ENCODE data around the gene ADO. TPM values are rescaled to one million over a fixed set of nuclear protein-coding genes. Genes with fewer than 3 reads are reported as not detected.

The ADO gene
- total RNA-seq, 1 donor: 25.5 TPM

DNA sequence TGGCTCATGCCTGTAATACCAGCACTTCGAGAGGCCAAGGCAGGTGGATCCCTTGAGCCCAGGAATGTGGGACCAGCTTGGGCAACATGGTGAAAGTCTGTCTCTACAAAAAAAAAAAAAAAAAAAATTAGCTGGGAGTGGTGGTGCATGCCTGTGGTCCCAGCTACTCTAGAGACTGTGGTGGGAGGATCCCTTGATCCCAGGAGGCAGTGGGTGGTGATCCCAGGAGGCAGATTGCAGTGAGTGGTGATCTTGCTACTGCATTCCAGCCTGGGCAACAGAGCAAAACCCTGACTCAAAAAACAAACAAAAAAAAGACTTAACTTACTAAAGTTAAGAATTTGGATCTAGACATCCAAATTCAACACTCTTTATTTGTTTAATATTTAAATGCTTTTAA lies 10.2 kb upstream of the ADO start:
- TF ChIP-seq, protein P1, sequence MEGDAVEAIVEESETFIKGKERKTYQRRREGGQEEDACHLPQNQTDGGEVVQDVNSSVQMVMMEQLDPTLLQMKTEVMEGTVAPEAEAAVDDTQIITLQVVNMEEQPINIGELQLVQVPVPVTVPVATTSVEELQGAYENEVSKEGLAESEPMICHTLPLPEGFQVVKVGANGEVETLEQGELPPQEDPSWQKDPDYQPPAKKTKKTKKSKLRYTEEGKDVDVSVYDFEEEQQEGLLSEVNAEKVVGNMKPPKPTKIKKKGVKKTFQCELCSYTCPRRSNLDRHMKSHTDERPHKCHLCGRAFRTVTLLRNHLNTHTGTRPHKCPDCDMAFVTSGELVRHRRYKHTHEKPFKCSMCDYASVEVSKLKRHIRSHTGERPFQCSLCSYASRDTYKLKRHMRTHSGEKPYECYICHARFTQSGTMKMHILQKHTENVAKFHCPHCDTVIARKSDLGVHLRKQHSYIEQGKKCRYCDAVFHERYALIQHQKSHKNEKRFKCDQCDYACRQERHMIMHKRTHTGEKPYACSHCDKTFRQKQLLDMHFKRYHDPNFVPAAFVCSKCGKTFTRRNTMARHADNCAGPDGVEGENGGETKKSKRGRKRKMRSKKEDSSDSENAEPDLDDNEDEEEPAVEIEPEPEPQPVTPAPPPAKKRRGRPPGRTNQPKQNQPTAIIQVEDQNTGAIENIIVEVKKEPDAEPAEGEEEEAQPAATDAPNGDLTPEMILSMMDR (IDR thresholded peaks at IDR 0.05; ENCODE audit: insufficient read depth, low read depth, low read length): no peak
- H3K4me3 ChIP-seq (ENCODE audit: low read depth, low read length): no peak overlapping the region
- DNase-seq (ENCODE audit: low read depth): no peak

DNA sequence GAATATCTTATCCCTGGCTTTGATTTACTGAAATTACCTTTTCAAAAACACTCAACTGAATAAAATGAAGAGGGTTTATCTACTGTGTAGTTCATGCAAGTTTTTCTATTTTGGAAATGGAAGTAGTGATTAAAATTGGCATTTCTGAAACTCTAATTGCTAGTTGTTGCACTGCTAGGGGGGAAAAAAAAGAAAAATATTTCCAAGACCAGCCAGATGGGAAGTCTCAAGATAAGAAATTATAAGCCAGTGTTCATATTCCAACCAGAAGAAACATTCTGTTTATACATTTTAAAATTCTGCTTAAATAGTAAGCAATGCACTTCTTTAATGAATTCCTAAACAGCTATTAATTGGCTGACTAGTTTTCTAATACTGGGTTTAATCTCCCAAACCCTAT lies 9.4 kb upstream of the ADO start:
- TF ChIP-seq, protein P1 (IDR thresholded peaks at IDR 0.05; ENCODE audit: insufficient read depth, low read depth, low read length): no peak
- no peak overlapping the region for H3K4me3 ChIP-seq (ENCODE audit: low read depth, low read length)
- no peak for DNase-seq (ENCODE audit: low read depth)

DNA sequence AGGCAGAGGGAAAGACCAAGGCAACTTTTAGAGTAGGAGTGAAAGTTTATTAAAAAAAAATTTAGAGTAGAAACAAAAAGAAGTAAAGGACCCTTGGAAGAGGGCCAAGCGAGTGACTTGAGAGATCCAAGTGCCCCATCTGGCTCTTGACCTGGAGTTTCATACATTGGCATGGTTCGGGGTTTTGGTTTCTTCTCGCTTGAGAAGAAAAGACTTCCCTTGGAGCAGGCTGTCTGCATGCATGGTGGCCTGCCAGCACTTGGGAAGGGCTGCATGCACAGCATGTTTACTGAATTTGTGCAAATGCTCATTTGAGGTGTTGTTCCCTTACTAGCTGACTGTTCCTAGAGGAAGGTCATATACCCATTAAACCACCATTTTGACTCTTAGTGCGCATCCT lies 8.8 kb upstream of the ADO start:
- TF ChIP-seq, protein P1 (IDR thresholded peaks at IDR 0.05; ENCODE audit: insufficient read depth, low read depth, low read length): no peak
- no peak for DNase-seq (ENCODE audit: low read depth)
- H3K4me3 ChIP-seq (ENCODE audit: low read depth, low read length): no peak overlapping the region

DNA sequence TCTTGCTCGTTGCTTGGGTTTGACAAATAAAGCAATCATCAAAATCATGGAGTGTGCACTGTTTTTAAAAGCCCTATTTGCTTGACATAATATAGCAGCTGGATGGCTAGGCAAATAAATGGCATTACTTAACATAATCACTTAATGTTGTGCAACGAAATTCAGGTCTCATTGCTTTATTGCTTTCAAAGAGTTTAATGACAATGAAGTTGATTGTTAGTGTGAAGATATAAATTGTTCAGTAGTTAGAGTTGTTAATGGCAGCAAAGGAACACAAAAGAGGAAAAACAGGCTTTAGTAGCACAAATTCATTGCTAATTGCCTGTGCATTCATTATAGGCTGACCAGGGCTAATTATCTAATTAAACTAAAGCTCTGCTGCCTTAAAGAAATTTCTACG lies 7.6 kb upstream of the ADO start:
- no peak overlapping the region for H3K4me3 ChIP-seq (ENCODE audit: low read depth, low read length)
- no peak for DNase-seq (ENCODE audit: low read depth)
- TF ChIP-seq, protein P1 (IDR thresholded peaks at IDR 0.05; ENCODE audit: insufficient read depth, low read depth, low read length): no peak

DNA sequence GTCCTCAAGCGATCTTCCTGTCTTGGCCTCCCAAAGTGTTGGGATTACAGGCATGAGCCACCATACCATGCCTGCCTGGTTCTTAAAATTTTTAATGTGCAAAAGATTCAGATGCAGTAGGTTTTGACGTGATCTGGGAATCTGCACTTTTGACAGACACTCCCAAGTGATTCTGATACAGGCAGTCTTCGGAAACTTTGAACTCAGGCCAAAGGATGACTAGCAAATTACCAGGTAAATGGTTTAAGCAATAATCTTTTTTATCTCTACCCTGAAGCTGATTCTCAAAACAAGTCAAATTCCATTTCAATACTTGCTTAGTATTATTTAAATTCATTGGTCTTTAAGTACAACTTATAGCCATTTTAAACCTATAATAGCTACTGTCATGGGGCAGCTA lies 2.6 kb upstream of the ADO start:
- TF ChIP-seq, protein P1 (IDR thresholded peaks at IDR 0.05; ENCODE audit: insufficient read depth, low read depth, low read length): no peak
- H3K4me3 ChIP-seq (ENCODE audit: low read depth, low read length): no peak overlapping the region
- DNase-seq (ENCODE audit: low read depth): no peak

DNA sequence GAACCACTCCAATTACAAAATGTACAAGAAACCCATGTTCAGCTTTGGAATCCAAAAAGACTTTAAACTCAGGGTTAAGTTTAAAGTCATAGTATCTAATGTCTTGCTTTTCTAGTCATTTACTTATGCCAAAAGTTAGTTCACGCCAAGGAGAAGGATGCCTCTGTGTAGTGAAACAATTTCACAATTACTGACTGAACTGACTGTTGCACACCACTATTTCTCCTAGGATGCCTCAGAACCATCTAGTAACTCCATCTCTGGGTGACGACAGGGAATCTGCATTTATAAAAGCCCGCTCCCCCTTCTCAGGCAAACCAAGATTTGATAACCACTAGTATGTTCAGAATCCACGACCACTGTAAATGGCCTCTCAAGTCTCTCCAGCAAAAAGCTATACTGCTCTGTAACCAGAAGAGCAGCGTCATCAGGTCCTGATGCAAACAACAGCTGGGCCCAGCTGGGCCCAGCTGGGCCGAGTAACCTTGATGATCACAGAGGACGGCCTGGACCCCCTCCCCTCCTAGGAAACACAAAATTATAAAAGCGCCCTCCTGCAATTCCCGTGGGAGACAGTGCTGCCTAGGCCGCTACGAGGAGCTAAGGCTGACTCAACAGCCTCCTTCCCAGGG lies 680 bp upstream of the ADO start:
- no peak for DNase-seq (ENCODE audit: low read depth)
- TF ChIP-seq, protein P1 (IDR thresholded peaks at IDR 0.05; ENCODE audit: insufficient read depth, low read depth, low read length): no peak
- H3K4me3 ChIP-seq (ENCODE audit: low read depth, low read length): peak overlapping the region; percentile 89

Data from fibroblast of villous mesenchyme (primary cell).